HCT116 (cell line): ENCODE measurements around the gene ERICH6. TPM values are rescaled to one million over a fixed set of nuclear protein-coding genes. Genes with fewer than 3 reads are reported as not detected.

Source experiments
- ATAC-seq: fragments of 200-7000 bp; cut with Tn5 transposase; 2 replicates; pipeline ENCODE4 v1.9.1; 2020; ENCODE audit warnings: mild to moderate bottlenecking, moderate library complexity
- BruUV-seq: library from RNA; stranded (reverse); fragments of 400-500 nt; replicated peaks from 2 replicates; lab custom pipeline; 2021; lab: Mats Ljungman, UMichigan
- CTCF ChIA-PET: fragments of 300-600 bp; sonication (Branson Sonifier 250); formaldehyde crosslinking; loops from one replicate; lab custom pipeline; 2021; ENCODE audit warnings: antibody characterized with exemption; lab: Charles Lee
- POLR2A ChIA-PET: fragments of 300-600, 350-600 bp; sonication (Branson Sonifier 250); formaldehyde crosslinking; loops from one replicate; lab custom pipeline; 2021; ENCODE audit warnings: antibody characterized with exemption; lab: Charles Lee
- RAD21 ChIA-PET, 2 experiments: fragments of 300-600 bp; sonication (Branson Sonifier 250); formaldehyde crosslinking; loops; one replicate each; lab custom pipeline; 2023; ENCODE audit warnings: low total read pairs in 2 of 2; ENCODE audit not compliant: uncharacterized antibody in 2 of 2, unreplicated experiment in 2 of 2, low non-redundant PET in 1 of 2; lab: Charles Lee
- DNase-seq: peaks from one replicate; pipeline ENCODE4 v3.0.0-alpha.2; 2010; ENCODE audit warnings: low read depth, low spot score
- H2AFZ ChIP-seq: fragments of 200-600 bp; shearing (Covaris generic), sonication (generic); 2 replicates; pipeline ENCODE4 v1.6.1; 2017; ENCODE audit warnings: low read depth, mixed run types, mixed read lengths, antibody characterized with exemption, low read length; ENCODE audit not compliant: poor library complexity, severe bottlenecking
- H3K27ac ChIP-seq: 2 replicates; pipeline ENCODE4 v1.5.1; 2012; ENCODE audit warnings: low read depth, low read length
- H3K27me3 ChIP-seq: fragments of 200-600 bp; sonication (generic); 2 replicates; pipeline ENCODE4 v1.6.1; 2016; ENCODE audit warnings: mixed run types, low read length, mixed read lengths; ENCODE audit not compliant: insufficient read depth
- H3K36me3 ChIP-seq, 2 experiments: fragments of 200-500 bp in 1 of 2; fragments of 200-600 bp in 1 of 2; sonication (Bioruptor generic) in 1 of 2; sonication (generic) in 1 of 2; 2 replicates each; pipeline versions ENCODE4 v1.5.1 to v1.6.1; 2014 to 2016; ENCODE audit warnings: low read length in 2 of 2, inconsistent platforms in 1 of 2, mixed read lengths in 1 of 2, mixed run types in 1 of 2; ENCODE audit not compliant: insufficient read depth in 2 of 2, control insufficient read depth in 1 of 2
- H3K4me1 ChIP-seq, 2 experiments: fragments of 200-600 bp in 1 of 2; sonication (generic) in 1 of 2; 2 replicates each; pipeline versions ENCODE4 v1.5.1 to v1.6.1; 2012 to 2017; ENCODE audit warnings: low read length in 2 of 2, inconsistent platforms in 1 of 2, mild to moderate bottlenecking in 1 of 2, mixed read lengths in 1 of 2, mixed run types in 1 of 2, moderate library complexity in 1 of 2; ENCODE audit not compliant: insufficient read depth in 2 of 2, control insufficient read depth in 1 of 2
- H3K4me2 ChIP-seq: fragments of 200-600 bp; sonication (generic); 2 replicates; pipeline ENCODE4 v1.6.1; 2017; ENCODE audit warnings: mixed run types, low read length, mixed read lengths
- H3K4me3 ChIP-seq, 2 experiments: fragments of 200-600 bp in 1 of 2; sonication (generic) in 1 of 2; replicated peaks in 1 of 2; 2 replicates each; pipeline ENCODE4 v1.5.1; 2011 to 2016; ENCODE audit warnings: low read length in 2 of 2, control low read depth in 1 of 2, low read depth in 1 of 2, mild to moderate bottlenecking in 1 of 2, mixed read lengths in 1 of 2, mixed run types in 1 of 2
- H3K79me2 ChIP-seq: fragments of 200-600 bp; sonication (generic); 2 replicates; pipeline ENCODE4 v1.6.1; 2017; ENCODE audit warnings: mild to moderate bottlenecking, mixed run types, low read length, moderate library complexity, mixed read lengths; ENCODE audit not compliant: insufficient read depth
- H3K9ac ChIP-seq: fragments of 200-600 bp; sonication (generic); 2 replicates; pipeline ENCODE4 v1.6.1; 2016; ENCODE audit warnings: low read length, mixed read lengths
- H3K9me2 ChIP-seq: fragments of 200-600 bp; sonication (generic), shearing (Covaris generic); 2 replicates; pipeline ENCODE4 v1.6.1; 2017; ENCODE audit warnings: mixed run types, mild to moderate bottlenecking, moderate library complexity; ENCODE audit not compliant: insufficient read depth
- H3K9me3 ChIP-seq, 2 experiments: fragments of 200-500 bp in 1 of 2; fragments of 200-600 bp in 1 of 2; sonication (Bioruptor generic) in 1 of 2; sonication (generic) in 1 of 2; 2 replicates each; pipeline ENCODE4 v1.6.1; 2014 to 2017; ENCODE audit warnings: low read length in 2 of 2, mixed read lengths in 2 of 2, inconsistent platforms in 1 of 2, low read depth in 1 of 2, mild to moderate bottlenecking in 1 of 2, mixed run types in 1 of 2, moderate library complexity in 1 of 2; ENCODE audit not compliant: control insufficient read depth in 1 of 2, insufficient read depth in 1 of 2
- H4K20me1 ChIP-seq: fragments of 200-600 bp; sonication (generic), shearing (Covaris generic); 2 replicates; pipeline ENCODE4 v1.6.1; 2017; ENCODE audit warnings: mixed run types, mild to moderate bottlenecking, moderate library complexity; ENCODE audit not compliant: insufficient read depth
- CEBPB ChIP-seq: IDR thresholded peaks from 2 replicates; pipeline ENCODE4 v1.6.1; 2012; ENCODE audit warnings: low read depth
- ELF1 ChIP-seq: IDR thresholded peaks from 2 replicates; pipeline ENCODE4 v1.6.1; 2012; ENCODE audit warnings: low read depth, borderline replicate concordance
- EZH2 ChIP-seq: fragments of 200-600 bp; sonication (generic); IDR thresholded peaks from 2 replicates; pipeline ENCODE4 v1.6.1; 2017; ENCODE audit warnings: antibody characterized with exemption, mixed run types
- EZH2phosphoT487 ChIP-seq: fragments of 200-600 bp; IDR thresholded peaks from 2 replicates; pipeline ENCODE4 v1.6.1; 2018; ENCODE audit warnings: antibody characterized with exemption, borderline replicate concordance
- MAX ChIP-seq: IDR thresholded peaks from 2 replicates; pipeline ENCODE4 v1.6.1; 2012
- POLR2A ChIP-seq: IDR thresholded peaks from 2 replicates; pipeline ENCODE4 v1.7.0; 2011; ENCODE audit warnings: borderline replicate concordance; ENCODE audit not compliant: insufficient read depth, insufficient read length; ENCODE audit errors: extremely low read depth
- POLR2AphosphoS5 ChIP-seq: IDR thresholded peaks from 2 replicates; pipeline ENCODE4 v1.6.1; 2011; ENCODE audit warnings: mild to moderate bottlenecking, low read depth, low read length, moderate library complexity
- RAD21 ChIP-seq: IDR thresholded peaks from 2 replicates; pipeline ENCODE4 v1.6.1; 2012; ENCODE audit warnings: low read depth, mild to moderate bottlenecking
- REST ChIP-seq: IDR thresholded peaks from 2 replicates; pipeline ENCODE4 v1.6.1; 2012; ENCODE audit warnings: low read depth
- SIN3A ChIP-seq: IDR thresholded peaks from 2 replicates; pipeline ENCODE4 v1.6.1; 2012; ENCODE audit warnings: low read depth
- SP1 ChIP-seq: IDR thresholded peaks from 2 replicates; pipeline ENCODE4 v1.6.1; 2012; ENCODE audit warnings: low read depth
- TCF7L2 ChIP-seq: IDR thresholded peaks from 2 replicates; pipeline ENCODE4 v1.7.0; 2011; ENCODE audit warnings: borderline replicate concordance, inconsistent platforms; ENCODE audit not compliant: insufficient read depth, insufficient read length; ENCODE audit errors: extremely low read depth
- ZNF274 ChIP-seq: fragments of 200-500 bp; sonication (Bioruptor generic); IDR thresholded peaks from 2 replicates; pipeline ENCODE4 v1.6.1; 2014; ENCODE audit warnings: mild to moderate bottlenecking, low read depth, low read length, inconsistent platforms
- intact Hi-C: fragments of 100-400 bp; cut with micrococcal nuclease; formaldehyde crosslinking; loops from 2 replicates; pipeline ENCODE4 v1.10.0; 2022
- total RNA-seq: library from RNA; stranded (reverse); gene quantifications from one replicate; pipeline ENCODE4 v1.2.1, GENCODE V29; 2021; ENCODE audit not compliant: unreplicated experiment

Gene ERICH6
- total RNA-seq, 1 experiment from 2014 or later, result not detected

- DNase-seq (no peak), ATAC-seq (no peak)
- POLR2A ChIA-PET, result no interaction called here
- H3K27me3 ChIP-seq, result no peaks in the 10 kb centered on the region
- intact Hi-C loops, result no loop called here
- H4K20me1 ChIP-seq, result peaks cover 11% of the 10 kb centered on the region; the same call in 1 of the 2 replicates
- H3K79me2 ChIP-seq, result peaks cover 99% of the 10 kb centered on the region
- H3K27ac ChIP-seq, result no peak overlapping the region
- RAD21 ChIA-PET, result no interaction called here
- CTCF ChIA-PET, result no interaction called here
- peaks cover 0 to 7% of the 10 kb centered on the region in 2 experiments; a peak in 2 of 4 replicates for H3K4me1 ChIP-seq
- TF ChIP-seq MAX (no peak), EZH2 (no peak), POLR2AphosphoS5 (no peak), ZNF274 (no peak), CEBPB (no peak), EZH2phosphoT487 (no peak)
- no peak overlapping the region for H3K4me2 ChIP-seq
- no peaks in the 10 kb centered on the region for H3K9me3 ChIP-seq
- H3K9ac ChIP-seq, result no peak overlapping the region
- H3K36me3 ChIP-seq, result peaks cover 3 to 4% of the 10 kb centered on the region in 2 experiments; a peak in 1 of 4 replicates
- BruUV-seq, result no TSS peak
- H3K4me3 ChIP-seq, result no peak overlapping the region
- H2AFZ ChIP-seq, result no peak overlapping the region
- H3K9me2 ChIP-seq, result no peaks in the 10 kb centered on the region
Observed at GRCh38 chr3:150751781-150752263, 48.1 kb upstream of the ERICH6 start.

- no peaks in the 10 kb centered on the region for H3K9me3 ChIP-seq
- ChIA-PET RAD21 (no interaction called here), POLR2A (no interaction called here), CTCF (no interaction called here)
- TF ChIP-seq SIN3A (no peak), RAD21 (no peak), EZH2 (no peak), EZH2phosphoT487 (no peak), SP1 (no peak), REST (no peak), TCF7L2 (no peak), POLR2A (no peak), ELF1 (no peak)
- peaks cover 11% of the 10 kb centered on the region; the same call in 1 of the 2 replicates for H4K20me1 ChIP-seq
- intact Hi-C loops, result no loop called here
- BruUV-seq, result no TSS peak
- no peaks in the 10 kb centered on the region for H3K27me3 ChIP-seq
- H3K36me3 ChIP-seq, result peaks cover 0 to 3% of the 10 kb centered on the region in 2 experiments; a peak in 1 of 4 replicates
- H3K79me2 ChIP-seq, result peaks cover 99% of the 10 kb centered on the region
- no peak overlapping the region for H3K9ac ChIP-seq
- H3K27ac ChIP-seq, result no peak overlapping the region
- no peak overlapping the region for H3K4me2 ChIP-seq
- DNase-seq, result no peak
- no peak for ATAC-seq
- H3K4me1 ChIP-seq, result peaks cover 0 to 27% of the 10 kb centered on the region in 2 experiments; a peak in 3 of 4 replicates
- no peak overlapping the region for H3K4me3 ChIP-seq
- H3K9me2 ChIP-seq, result no peaks in the 10 kb centered on the region
- H2AFZ ChIP-seq, result no peak overlapping the region
Observed at GRCh38 chr3:150749255-150749654, 45.5 kb upstream of the ERICH6 start.
